Measurements from ENCODE around the gene ZBTB25.

The ZBTB25 gene

GRCh38 chr14:64440494-64440893 lies 63.1 kb downstream of the ZBTB25 start:
- DNase-seq (ENCODE audit: low read depth) = no peak

- no peak for DNase-seq (ENCODE audit: low read depth)
Observed at GRCh38 chr14:64439141-64439540, 64.5 kb downstream of the ZBTB25 start.

- DNase-seq (ENCODE audit: low read depth) = peak; percentile 84
Observed at GRCh38 chr14:64438181-64438841, 65.3 kb downstream of the ZBTB25 start.

GRCh38 chr14:64434528-64434927 lies 69.1 kb downstream of the ZBTB25 start:
- no peak for DNase-seq (ENCODE audit: low read depth)

- DNase-seq (ENCODE audit: low read depth) = no peak
Observed at GRCh38 chr14:64423987-64424386, 79.7 kb downstream of the ZBTB25 start.

- no peak for DNase-seq (ENCODE audit: low read depth)
Observed at GRCh38 chr14:64422756-64423155, 80.9 kb downstream of the ZBTB25 start.

- no peak for DNase-seq (ENCODE audit: low read depth)
Observed at GRCh38 chr14:64422005-64422404, 81.6 kb downstream of the ZBTB25 start.

- DNase-seq (ENCODE audit: low read depth) = peak; percentile 59
Observed at GRCh38 chr14:64421166-64421565, 82.5 kb downstream of the ZBTB25 start.

- DNase-seq (ENCODE audit: low read depth) = no peak
Observed at GRCh38 chr14:64419003-64419402, 84.6 kb downstream of the ZBTB25 start.

- no peak for DNase-seq (ENCODE audit: low read depth)
Observed at GRCh38 chr14:64417771-64418125, 85.9 kb downstream of the ZBTB25 start.

- no peak for DNase-seq (ENCODE audit: low read depth)
Observed at GRCh38 chr14:64417055-64417770, 86.4 kb downstream of the ZBTB25 start.

- DNase-seq (ENCODE audit: low read depth) = no peak
Observed at GRCh38 chr14:64416348-64416932, 87.2 kb downstream of the ZBTB25 start.

- DNase-seq (ENCODE audit: low read depth) = no peak
Observed at GRCh38 chr14:64412237-64412636, 91.4 kb downstream of the ZBTB25 start.

GRCh38 chr14:64411001-64411400 lies 92.6 kb downstream of the ZBTB25 start:
- DNase-seq (ENCODE audit: low read depth) = no peak

- DNase-seq (ENCODE audit: low read depth) = no peak
Observed at GRCh38 chr14:64410084-64410774, 93.4 kb downstream of the ZBTB25 start.

- DNase-seq (ENCODE audit: low read depth) = no peak
Observed at GRCh38 chr14:64409126-64409920, 94.3 kb downstream of the ZBTB25 start.

- DNase-seq (ENCODE audit: low read depth) = no peak
Observed at GRCh38 chr14:64407329-64407728, 96.3 kb downstream of the ZBTB25 start.

GRCh38 chr14:64405295-64405694 lies 98.3 kb downstream of the ZBTB25 start:
- DNase-seq (ENCODE audit: low read depth) = no peak

GRCh38 chr14:64401949-64402348 lies 101.7 kb downstream of the ZBTB25 start:
- DNase-seq (ENCODE audit: low read depth) = no peak

- no peak for DNase-seq (ENCODE audit: low read depth)
Observed at GRCh38 chr14:64400829-64401459, 102.7 kb downstream of the ZBTB25 start.

Data from HS-27A (cell line).